NCI-H748 treated with DMSO at 0.1 percent for 48 hours (cell line): ENCODE results near the gene ACBD3.

Experiments used
- DNase-seq: peaks from one replicate; lab custom pipeline; 2025; lab: John Stamatoyannopoulos, UW

The ACBD3 gene

DNA sequence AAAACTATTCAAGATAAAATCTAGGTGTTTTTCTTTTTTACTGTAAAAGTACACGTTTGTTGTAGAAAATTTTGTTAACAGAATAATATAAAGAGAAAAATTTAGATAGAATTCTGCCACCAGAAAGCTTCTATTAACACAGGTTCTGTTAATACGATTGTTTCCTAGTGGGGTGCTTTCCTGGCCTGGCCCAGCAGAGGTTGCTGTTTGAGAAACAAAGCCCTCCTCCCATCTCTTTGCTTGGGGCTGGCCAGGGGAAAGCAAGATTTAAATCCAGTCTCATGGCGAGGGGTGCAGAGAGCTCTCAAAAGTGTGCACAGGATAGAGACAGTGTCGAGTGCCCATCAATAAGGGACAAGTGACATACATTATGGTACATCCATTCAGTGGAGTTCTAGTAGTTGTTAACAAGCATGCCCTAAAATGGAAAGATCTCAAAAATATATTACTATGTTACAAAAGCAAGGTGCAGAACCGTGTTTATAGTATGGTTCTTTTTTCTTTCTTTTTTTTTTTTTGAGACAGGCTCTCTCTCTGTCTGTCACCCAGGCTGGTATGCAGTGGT is 14.6 kb upstream of the ACBD3 start:
- DNase-seq: no peak

DNA sequence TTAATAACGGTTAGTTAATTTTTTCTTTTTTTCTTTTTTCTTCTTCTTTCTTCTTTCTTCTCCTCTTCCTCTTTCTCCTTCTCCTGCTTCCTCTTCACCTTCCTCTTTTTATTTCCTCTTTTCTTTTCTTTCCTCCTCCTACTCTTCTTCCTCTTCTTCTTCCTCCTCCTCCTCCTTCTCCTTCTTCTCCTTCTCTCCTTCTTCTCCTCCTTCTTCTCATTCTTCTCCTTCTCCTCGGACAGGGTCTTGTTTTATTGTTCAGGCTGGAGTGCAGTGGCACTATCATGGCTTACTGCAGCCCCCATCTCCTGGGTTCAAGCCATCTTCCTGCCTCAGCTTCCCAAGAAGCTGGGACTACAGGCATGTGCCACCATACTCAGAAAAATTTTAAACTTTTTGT is 13.4 kb upstream of the ACBD3 start:
- DNase-seq: no peak

DNA sequence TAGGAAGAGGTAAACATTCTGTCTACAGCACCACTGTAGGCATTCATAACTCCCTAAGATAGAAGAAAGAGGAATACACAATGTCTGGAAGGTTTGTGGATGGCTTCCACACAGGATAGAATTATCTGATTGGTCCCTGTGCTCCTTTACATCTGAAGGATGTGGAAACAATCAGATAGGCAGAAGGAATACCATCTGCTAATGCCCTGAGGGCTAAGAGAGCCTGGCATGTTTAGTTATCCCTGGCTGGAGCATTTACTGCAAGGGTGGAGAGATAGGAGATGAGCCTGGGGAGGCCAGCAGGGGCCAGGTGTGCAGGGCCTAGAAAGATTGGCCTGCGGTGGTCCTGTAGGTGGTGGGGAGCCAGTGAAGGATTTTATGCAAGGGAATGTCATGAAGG is 8.6 kb upstream of the ACBD3 start:
- DNase-seq: no peak

DNA sequence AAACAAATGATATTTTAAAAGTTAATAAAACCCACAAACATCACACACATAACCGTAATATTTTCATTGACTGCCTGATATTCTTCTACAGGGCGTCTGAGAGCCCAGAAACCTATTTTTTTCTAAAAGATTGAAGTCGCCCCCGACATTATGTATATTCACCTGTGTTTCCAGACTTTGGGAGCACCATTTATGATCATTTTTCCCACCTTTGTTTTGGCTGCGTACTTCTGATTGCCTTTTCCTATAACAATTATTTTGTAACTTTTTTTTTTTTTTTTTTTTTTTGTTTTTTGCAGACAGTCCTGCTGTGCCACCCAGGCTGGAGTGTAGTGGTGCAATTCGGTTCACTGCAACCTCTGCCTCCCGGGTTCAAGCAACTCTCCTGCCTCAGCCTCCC is 839 bp upstream of the ACBD3 start:
- no peak for DNase-seq

DNA sequence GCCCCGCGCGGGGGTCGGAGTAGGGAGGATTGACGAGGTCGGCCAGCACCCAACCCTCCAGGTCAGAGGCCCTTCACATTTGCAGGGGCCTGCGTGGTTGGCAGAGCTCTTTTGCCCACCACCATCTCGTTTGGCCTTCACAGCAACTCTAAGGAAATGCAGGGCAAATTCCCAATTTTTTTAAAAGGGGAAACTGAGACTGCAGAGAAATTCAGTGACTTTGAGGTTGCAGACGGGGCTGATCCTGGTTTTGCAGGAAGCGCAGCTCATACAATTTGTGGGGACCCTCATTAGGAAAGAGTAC is 430 bp upstream of the ACBD3 start:
- no peak for DNase-seq

DNA sequence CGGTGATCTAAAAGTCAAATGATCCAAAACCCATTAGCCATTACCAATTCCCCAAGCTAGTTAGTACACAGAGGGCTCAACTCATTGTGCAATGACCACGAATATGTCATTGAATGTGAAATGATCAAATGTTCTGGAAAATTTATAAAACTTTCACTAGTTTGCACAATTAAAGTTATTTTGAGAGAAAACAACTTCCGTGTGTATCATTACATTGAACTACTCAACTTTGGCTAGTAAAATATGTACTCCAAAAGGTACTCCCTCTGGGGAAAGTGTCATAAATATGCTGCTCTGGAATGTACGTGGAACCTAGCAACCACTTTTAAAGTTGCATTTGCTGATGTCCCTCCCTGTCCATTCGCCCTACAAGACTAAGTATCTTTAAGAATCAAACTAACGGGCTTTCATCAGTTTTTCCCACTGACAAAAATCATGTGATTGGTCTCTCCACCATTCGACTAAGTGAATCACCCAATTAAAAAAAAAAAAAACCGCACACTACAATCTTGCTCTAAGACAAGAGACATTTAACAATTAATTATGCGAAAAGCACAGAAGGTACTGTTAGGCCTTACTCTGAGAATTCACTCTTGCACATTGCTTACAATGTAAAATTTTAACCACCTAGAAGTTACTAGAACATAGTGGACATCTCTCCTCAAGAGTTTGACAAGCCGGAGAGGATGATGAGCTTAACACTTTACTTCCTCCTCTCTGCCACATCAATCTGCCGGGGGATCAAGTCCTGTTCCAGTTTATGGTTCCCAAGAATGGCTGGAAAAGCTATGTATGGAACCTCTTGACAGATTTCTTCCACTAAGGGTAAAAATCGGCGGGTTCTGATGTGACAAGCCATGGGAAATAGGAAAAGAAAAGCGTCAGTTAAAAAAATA is 1.2 kb downstream of the ACBD3 start:
- no peak for DNase-seq

GRCh38 chr1:226181996-226182714 is 4.4 kb downstream of the ACBD3 start:
- DNase-seq: no peak

DNA sequence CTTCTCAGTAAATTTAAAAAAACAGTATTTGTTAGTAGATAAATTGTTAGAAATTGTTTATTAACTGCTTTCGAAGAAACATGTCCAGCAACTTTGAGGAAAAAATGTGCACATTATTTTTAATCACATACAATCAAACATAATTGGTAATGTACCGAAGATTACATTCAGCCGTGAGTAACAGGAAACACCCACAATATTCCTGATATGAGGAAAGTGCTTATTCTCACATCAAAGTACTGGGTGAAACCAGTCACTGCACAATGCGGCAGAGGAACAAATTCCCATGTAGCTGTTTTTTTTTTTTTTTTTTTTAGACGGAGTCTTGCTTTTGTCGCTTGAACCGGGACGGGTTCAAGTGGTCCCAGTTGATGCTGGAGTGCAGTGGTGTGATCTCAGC is 9.7 kb downstream of the ACBD3 start:
- no peak for DNase-seq

GRCh38 chr1:226172589-226172988 is 14.0 kb downstream of the ACBD3 start:
- DNase-seq: no peak

DNA sequence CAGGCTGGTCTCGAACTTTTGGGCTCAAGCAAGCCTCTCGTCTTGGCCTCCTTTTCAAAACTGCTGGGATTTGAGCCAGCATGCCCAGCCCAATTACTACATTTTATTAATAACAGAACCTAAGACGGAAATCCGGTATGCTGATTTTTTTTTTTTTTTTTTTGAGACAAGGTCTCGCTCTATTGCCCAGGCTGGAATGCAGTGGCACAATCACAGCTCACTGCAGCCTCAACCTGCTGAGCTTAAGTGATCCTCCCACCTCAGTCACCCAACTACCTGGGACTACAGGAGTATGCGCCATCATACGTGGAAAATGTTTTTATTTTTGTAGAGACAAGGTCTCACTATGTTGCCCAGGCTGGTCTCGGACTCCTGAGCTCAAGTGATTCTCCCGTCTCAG is 20.2 kb downstream of the ACBD3 start:
- DNase-seq: no peak

GRCh38 chr1:226164154-226164553 is 22.4 kb downstream of the ACBD3 start:
- DNase-seq: no peak

DNA sequence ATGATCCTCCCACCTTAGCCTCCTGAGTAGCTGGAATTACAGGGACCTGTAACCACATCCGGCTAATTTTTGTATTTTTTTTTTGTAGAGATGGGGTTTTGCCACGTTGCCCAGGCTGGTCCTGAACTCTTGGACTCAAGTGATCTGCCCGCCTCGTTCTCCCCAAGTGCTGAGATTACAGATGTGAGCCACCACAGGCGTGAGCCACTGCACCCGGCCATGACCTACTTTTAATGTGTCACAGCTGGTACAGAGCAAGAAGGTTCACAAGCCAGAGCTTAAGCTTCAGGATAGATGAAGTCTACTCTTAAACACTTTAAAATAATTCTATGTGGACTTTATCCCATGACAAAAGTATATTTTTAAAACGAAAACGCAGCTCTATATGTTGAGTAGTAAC is 23.6 kb downstream of the ACBD3 start:
- no peak for DNase-seq

DNA sequence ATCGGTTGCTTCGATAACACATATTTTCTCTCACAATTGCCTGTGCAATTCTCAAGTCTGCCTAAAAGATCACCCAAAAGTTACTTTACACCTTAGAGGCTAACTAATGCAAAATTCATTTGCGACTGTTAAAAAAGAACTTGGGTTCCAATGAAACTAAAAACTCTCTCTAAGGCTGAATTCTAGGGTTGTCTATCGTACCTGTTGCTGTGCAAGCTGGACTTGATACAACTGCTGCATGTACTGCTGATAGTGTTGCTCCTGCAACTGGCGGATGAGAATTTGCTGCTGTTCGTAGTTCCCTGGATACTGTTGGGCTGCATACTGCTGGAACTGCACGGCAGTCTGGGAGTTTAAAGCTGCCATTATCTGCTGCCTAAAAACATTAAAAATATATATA is 27.6 kb downstream of the ACBD3 start:
- no peak for DNase-seq

GRCh38 chr1:226158457-226158856 is 28.1 kb downstream of the ACBD3 start:
- DNase-seq: no peak

DNA sequence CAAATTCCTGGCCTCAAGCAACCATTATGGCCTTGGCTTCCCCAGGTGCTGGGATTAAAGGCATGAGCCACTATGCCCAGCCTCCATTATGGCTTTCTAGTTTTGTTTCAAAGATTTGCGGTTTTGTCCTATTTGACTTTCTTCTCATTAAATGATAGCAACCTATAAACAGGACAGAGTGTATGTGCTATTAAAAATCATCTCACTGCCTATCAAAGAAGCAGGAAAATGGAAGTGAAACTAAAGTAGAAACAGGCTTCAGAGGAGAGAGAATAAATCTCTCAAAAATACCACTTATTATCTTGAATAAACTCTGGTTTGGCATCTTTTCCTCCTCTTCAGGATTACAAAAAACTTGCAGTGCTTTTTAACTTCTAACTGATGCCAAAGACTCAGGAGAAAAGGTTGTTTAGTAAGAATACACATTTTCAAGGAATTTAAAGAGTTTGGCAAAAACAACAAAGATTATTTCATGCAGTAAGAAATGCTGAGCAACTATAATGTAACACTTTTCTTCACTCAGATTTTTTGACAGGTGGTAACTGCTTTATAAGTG is 28.7 kb downstream of the ACBD3 start:
- DNase-seq: no peak

DNA sequence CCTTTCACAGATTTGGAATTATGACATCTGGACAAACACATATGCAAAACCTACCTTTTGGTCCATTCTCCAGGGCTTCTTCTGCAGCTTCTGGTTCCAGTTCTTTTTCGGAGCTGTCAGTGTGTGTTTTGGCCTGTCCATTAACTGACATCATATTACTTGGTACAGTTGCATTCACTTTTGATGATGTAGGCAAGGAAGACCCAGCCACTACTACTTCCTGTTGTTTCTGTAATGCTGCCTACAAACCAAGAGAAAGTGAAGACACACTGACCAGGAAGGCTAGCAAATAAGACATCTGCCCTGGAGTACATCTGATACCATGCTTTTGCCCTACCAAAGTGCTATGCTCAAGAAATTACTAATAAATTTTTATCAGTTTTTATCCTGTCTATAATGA is 31.9 kb downstream of the ACBD3 start:
- no peak for DNase-seq

DNA sequence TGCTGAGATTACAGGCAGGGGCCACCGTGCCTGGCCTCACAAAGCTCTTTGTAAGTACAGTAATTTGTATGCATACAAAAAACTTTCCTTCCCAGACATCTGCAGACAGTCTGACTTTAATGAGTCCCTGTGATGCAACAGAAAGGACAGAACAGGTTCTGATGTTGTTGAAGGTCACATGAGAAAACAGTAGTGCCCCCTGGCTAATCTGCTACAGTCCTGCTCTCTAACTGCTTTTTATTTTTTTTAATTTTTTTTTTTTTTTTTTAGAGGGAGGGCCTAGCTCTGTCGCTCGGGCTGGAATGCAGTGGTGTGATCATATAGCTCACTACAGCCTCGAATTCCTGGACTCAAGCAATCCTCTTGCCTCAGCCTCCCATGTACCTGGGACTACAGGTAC is 36.7 kb downstream of the ACBD3 start:
- no peak for DNase-seq

GRCh38 chr1:226148121-226148648 is 38.4 kb downstream of the ACBD3 start:
- DNase-seq: no peak

GRCh38 chr1:226144045-226144444 is 42.5 kb downstream of the ACBD3 start:
- no peak for DNase-seq

DNA sequence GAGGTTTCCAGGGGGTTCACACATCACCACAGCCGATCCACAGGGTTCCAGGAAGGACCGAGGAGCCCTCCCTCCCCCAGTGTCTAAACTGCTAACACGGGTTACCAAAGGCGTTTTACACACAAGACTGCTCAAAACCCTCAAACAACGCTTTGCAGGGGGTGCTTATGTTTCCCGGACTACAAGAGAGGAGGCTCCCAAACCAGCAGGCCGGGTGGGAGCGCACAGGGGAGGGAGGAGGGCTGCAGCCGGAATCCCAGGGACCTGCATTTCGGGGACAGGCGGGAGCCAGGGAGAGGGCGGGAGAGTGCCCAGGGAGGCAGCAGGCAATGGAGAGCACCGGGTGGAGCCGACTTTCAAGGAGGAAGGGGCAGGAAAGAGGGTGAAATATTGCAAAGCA is 50.8 kb downstream of the ACBD3 start:
- DNase-seq: no peak

- DNase-seq: no peak
Measured at GRCh38 chr1:226135059-226135651, 51.4 kb downstream of the ACBD3 start.
